SH-SY5Y (cell line): ENCODE measurements around the gene RNF113B.

Experiments used
- GATA2 ChIP-seq: IDR thresholded peaks from 2 replicates; pipeline ENCODE4 v1.6.1; 2011; ENCODE audit warnings: mild to moderate bottlenecking, low read depth, low read length
- GATA3 ChIP-seq: IDR thresholded peaks from 2 replicates; pipeline ENCODE4 v1.6.1; 2011; ENCODE audit warnings: low read depth, mild to moderate bottlenecking, low read length, moderate library complexity

The RNF113B gene

DNA sequence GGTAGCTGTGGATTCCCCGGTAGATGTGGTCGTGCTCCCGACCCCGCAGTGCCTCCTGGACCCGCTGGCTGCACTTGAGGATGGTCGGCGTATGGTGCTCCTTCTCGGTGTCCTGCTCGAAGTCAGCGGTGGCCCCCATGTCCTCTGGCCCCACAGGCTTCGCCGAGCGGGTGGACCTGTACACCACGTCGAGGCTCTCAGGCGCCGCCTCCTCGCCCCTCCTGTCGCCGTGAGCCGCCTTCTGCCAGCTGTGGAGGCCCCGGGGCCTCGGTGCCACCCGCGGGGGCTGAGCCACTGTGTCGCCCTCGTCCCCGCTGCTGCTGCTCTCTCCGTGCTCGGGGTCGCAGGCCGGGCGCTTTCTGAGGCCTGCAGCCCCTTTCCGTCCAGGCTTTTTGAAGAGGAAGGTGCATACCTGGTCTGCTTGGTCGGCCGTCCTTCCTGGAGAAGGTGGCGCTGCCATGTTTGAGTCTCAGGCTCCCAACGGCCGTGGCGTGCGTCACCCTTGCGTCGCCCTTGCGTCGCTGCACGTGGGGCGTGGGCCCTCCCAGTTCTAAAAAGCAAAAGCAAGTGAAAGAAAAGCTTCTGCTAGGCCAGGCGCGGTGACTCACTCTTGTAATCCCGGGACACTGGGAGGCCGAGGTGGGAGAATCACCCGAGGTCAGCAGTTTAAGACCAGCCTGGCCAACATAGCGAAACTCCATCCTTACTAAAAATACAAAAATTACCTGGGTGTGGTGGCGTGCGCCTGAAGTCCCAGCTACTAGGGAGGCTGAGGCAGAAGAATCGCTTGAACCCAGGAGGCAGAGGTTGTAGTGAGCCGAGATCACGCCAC, at the start of gene RNF113B:
Gene RNF113B (minus strand): TSS at position 493 of the 832 bp plus-strand sequence. CDS start 33 bp downstream, at position 460.
- TF ChIP-seq GATA2, result no peak
- TF ChIP-seq GATA3, result no peak

DNA sequence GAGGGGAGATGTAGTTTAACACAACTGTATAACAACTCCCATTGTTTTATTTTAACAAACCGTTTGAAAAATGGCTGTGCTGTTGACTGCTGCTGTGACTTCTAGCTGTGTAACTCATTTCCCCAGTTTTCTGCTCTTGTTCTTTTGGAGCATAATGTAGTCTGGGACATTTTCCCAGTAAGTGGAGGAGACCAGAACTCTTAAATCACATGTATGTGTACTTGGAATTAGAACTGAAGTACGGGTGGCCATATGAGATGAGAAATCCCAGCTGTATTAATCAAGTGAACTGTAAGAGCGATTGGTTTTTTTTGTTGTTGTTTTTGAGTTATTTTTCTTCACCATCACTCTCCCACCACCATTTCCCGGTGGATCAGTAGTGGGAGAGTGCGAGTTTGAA, 49.4 kb upstream of the RNF113B start:
- TF ChIP-seq GATA3 (no peak), GATA2 (no peak)

- TF ChIP-seq GATA3, result no peak
- TF ChIP-seq GATA2, result no peak
Observed at GRCh38 chr13:98225036-98225940, 48.2 kb upstream of the RNF113B start.

GRCh38 chr13:98224557-98224956, 47.5 kb upstream of the RNF113B start:
- no peak for TF ChIP-seq GATA2
- no peak for TF ChIP-seq GATA3

GRCh38 chr13:98223741-98224140, 46.7 kb upstream of the RNF113B start:
- TF ChIP-seq GATA2, result no peak
- TF ChIP-seq GATA3, result no peak

DNA sequence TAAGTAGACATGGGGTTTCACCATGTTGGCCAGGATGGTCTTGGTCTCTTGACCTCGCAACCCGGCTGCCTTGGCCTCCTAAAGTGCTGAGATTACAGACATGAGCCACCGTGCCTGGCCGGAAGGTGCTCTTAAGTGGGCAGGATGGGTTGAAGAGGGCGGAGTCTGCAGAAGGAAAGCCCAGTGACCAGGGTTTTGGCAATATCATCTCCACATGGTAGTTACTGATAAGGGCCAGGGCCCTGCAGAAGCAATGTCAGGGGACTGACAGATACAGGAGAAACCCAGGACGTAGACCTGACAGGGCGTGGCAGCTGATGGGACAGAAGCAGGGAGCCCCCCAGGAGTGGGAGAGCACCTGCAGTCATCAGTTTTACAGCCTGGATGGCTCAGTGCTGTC, 45.7 kb upstream of the RNF113B start:
- no peak for TF ChIP-seq GATA2
- no peak for TF ChIP-seq GATA3

DNA sequence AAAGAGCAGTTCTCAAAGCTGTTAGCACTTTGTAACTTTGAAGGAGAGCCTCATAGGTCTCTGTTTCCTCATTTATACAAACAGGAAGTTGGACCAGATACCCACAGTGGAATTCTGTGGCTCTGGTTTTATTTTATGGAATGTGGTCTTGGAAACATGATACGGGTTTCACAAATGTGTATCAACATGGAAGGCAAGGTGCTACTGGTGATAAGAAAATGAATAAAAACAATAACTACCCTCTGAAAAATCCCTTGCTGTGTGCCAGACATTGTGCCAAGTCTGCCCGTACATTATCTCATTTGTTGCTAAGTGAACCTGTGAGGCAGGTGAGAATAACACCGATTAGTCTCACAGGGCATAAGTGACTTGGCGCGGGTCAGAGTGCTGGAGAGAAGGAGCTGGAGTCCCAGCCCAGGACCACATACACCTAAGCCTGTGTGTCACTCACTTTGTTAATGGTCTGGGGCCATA, 45.0 kb upstream of the RNF113B start:
- TF ChIP-seq GATA2, result no peak
- TF ChIP-seq GATA3, result no peak

GRCh38 chr13:98221234-98221633, 44.2 kb upstream of the RNF113B start:
- TF ChIP-seq GATA3 (no peak), GATA2 (no peak)

- TF ChIP-seq GATA3, result no peak
- no peak for TF ChIP-seq GATA2
Observed at GRCh38 chr13:98220271-98220791, 43.3 kb upstream of the RNF113B start.

DNA sequence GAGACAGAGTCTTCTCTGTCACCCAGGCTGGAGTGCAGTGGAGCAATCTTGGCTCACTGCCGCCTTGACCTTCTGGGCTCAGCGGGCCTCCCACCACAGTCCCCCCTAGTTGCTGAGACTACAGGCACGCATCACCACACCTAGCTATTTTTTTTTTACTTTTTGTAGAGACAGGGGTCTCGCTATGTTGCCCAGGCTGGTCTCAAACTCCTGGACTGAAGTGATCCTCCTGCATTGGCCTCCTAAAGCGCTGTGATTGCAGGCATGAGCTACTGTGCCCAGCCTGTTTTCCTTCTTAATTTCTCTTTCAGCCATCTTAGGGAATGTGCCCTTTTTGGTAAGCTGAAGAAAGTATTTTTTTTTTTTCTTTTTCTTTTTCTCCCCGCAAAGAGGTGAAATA, 42.6 kb upstream of the RNF113B start:
- TF ChIP-seq GATA3 (no peak), GATA2 (no peak)

DNA sequence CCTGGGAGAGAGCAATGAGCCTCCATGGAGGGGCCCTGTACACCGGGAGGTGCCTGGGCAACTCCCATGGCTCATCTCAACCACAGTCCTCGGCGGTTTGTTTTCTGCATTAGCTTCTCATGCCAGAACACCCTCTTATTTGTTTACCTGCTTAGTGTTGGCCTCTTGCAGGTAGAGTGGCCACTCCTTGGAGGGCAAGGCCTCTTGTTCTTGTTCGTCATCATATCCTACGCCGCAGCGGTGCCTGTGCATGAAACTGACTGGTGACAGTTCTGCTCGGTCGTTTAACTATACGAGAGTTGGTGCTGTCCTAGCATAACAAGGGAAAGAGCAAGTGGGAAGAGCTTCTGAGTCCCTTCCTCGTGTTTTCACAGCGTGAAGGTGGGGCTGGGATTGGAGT, 40.5 kb upstream of the RNF113B start:
- no peak for TF ChIP-seq GATA2
- TF ChIP-seq GATA3, result no peak

DNA sequence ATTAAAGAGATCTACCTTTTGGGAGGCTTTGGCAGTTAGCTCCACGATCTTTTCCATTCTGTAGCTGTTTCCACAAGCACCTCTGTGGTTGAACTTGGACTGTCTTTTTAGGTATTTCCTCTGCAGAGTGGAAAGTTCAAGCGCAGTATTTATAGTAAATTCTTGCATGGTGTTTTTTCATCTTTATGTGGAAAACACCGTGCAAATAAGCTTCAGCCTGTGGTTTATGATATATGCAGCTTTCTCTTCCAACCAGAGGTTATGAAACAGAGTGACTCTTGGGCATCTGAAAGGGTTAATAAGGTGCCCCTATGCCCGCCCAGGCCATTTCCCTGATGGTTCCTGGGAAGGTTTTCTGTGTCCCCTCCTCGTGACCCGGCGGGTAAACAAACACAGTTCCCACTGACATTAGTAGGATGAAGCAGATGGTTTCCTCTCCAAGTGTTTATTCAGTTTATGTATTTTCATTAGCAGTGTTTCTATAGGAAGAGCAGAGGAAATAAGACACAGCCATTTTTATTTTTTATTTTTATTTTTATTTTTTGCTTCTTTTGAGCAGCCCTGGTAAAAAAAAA, 39.7 kb upstream of the RNF113B start:
- no peak for TF ChIP-seq GATA3
- no peak for TF ChIP-seq GATA2

DNA sequence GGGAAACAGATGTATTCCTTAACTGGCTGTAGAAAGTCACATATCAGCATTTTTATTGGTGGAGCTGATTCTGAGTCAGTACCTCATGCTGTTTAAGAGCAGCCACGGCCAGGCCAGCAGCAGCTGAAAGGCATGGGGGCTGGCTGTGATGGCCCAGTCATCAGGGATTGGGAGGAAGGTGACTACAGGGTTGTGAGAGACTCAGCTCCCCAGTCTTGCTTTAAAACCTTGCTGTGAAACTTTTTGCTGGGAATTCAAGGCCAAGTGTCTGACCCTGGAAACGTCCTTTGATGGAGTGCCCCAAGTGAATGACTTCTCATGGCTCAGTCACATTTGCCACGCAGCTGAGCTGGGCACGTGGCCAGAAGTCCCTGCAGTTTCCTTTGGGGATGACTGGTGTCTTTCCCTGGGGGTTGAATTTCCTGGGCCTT, 39.1 kb upstream of the RNF113B start:
- TF ChIP-seq GATA2 (no peak), GATA3 (no peak)

GRCh38 chr13:98215508-98215907, 38.4 kb upstream of the RNF113B start:
- TF ChIP-seq GATA3, result no peak
- no peak for TF ChIP-seq GATA2
